ENCODE results near the gene UGT2B15. TPM values are rescaled to one million over a fixed set of nuclear protein-coding genes. Genes with fewer than 3 reads are reported as not detected.

The UGT2B15 gene
- polyA plus RNA-seq, 1 donor (not counting 4 experiments of a cell fraction or from before 2014, with no cell fraction given) = not detected

- H3K27me3 ChIP-seq (ENCODE audit: control insufficient read depth, extremely low read depth, insufficient read depth, low read length) = no peaks in the 10 kb centered on the region
- FAIRE-seq (no peak), DNase-seq (ENCODE audit: low read depth, low spot score) (no peak)
- H4K20me1 ChIP-seq (ENCODE audit: control insufficient read depth, extremely low read depth, insufficient read depth, low read length) = no peaks in the 10 kb centered on the region
- no peaks in the 10 kb centered on the region for H3K36me3 ChIP-seq (ENCODE audit: control insufficient read depth in 2 of 2, extremely low read depth in 1 of 2, insufficient read depth in 2 of 2, low read length in 2 of 2)
- H3K4me3 ChIP-seq (ENCODE audit: control insufficient read depth in 2 of 3, extremely low read depth in 1 of 3, insufficient read depth in 2 of 3, low read depth in 1 of 3, low read length in 3 of 3) = no peak overlapping the region
- TF ChIP-seq, protein P1, sequence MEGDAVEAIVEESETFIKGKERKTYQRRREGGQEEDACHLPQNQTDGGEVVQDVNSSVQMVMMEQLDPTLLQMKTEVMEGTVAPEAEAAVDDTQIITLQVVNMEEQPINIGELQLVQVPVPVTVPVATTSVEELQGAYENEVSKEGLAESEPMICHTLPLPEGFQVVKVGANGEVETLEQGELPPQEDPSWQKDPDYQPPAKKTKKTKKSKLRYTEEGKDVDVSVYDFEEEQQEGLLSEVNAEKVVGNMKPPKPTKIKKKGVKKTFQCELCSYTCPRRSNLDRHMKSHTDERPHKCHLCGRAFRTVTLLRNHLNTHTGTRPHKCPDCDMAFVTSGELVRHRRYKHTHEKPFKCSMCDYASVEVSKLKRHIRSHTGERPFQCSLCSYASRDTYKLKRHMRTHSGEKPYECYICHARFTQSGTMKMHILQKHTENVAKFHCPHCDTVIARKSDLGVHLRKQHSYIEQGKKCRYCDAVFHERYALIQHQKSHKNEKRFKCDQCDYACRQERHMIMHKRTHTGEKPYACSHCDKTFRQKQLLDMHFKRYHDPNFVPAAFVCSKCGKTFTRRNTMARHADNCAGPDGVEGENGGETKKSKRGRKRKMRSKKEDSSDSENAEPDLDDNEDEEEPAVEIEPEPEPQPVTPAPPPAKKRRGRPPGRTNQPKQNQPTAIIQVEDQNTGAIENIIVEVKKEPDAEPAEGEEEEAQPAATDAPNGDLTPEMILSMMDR (optimal IDR thresholded peaks at IDR 0.05 in 1 of 3, IDR thresholded peaks at IDR 0.05 in 1 of 3, conservative IDR thresholded peaks at IDR 0.05 in 1 of 3; ENCODE audit: extremely low read depth in 1 of 3, insufficient read depth in 2 of 3, low read length in 3 of 3) = no peak
- no peak for TF ChIP-seq EZH2 (IDR thresholded peaks at IDR 0.05; ENCODE audit: low read length)
- H3K9ac ChIP-seq (ENCODE audit: control insufficient read depth, extremely low read depth, insufficient read depth, low read length) = no peak overlapping the region
- H3K9me3 ChIP-seq (ENCODE audit: control insufficient read depth, low read depth, low read length) = no peaks in the 10 kb centered on the region
- no peaks in the 10 kb centered on the region for H3K4me1 ChIP-seq (ENCODE audit: control insufficient read depth, extremely low read depth, insufficient read depth, low read length)
- no peak overlapping the region for H3K27ac ChIP-seq (ENCODE audit: control insufficient read depth, insufficient read depth, low read length)
- dilution Hi-C loops (cut with MboI; ENCODE audit: extremely low pct_ligation_motif_present, low sequenced_read_pairs) = no loop called here
- H2AFZ ChIP-seq (ENCODE audit: control insufficient read depth, low read length) = no peak overlapping the region
- no peak overlapping the region for H3K4me2 ChIP-seq (ENCODE audit: control insufficient read depth, extremely low read depth, insufficient read depth, low read depth, low read length)
- H3K9me1 ChIP-seq (ENCODE audit: control insufficient read depth, extremely low read depth, insufficient read depth, low read length) = no peaks in the 10 kb centered on the region
- no peaks in the 10 kb centered on the region for H3K79me2 ChIP-seq (ENCODE audit: control insufficient read depth, insufficient read depth, low read length)
Measured at GRCh38 chr4:68599150-68599549, 71.3 kb downstream of the UGT2B15 start.

DNA sequence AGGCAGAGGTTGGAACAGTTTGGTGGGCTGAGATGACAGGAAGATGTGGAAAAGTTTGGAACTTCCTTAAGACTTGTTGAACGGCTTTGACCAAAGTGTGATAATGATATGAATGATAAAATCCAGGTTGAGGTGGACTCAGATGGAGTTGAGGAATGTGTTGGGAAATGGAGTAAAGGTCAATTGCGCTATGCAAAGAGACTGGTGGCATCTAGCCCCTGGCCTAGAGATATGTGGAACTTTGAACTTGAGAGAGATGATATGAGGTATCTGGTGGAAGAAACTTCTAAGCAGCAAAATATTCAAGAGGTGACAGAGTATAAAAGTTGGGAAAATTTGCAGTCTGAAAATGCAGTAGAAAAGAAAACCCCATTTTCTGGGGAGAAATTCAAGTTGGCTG lies 73.0 kb downstream of the UGT2B15 start:
- Histone ChIP-seq H4K20me1 (ENCODE audit: control insufficient read depth, extremely low read depth, insufficient read depth, low read length) (no peaks in the 10 kb centered on the region), H3K9me3 (ENCODE audit: control insufficient read depth, low read depth, low read length) (no peaks in the 10 kb centered on the region), H2AFZ (ENCODE audit: control insufficient read depth, low read length) (no peak overlapping the region), H3K27ac (ENCODE audit: control insufficient read depth, insufficient read depth, low read length) (no peak overlapping the region), H3K4me2 (ENCODE audit: control insufficient read depth, extremely low read depth, insufficient read depth, low read depth, low read length) (no peak overlapping the region), H3K27me3 (ENCODE audit: control insufficient read depth, extremely low read depth, insufficient read depth, low read length) (no peaks in the 10 kb centered on the region), H3K4me3 (ENCODE audit: control insufficient read depth in 2 of 3, extremely low read depth in 1 of 3, insufficient read depth in 2 of 3, low read depth in 1 of 3, low read length in 3 of 3) (no peak overlapping the region), H3K4me1 (ENCODE audit: control insufficient read depth, extremely low read depth, insufficient read depth, low read length) (no peaks in the 10 kb centered on the region), H3K79me2 (ENCODE audit: control insufficient read depth, insufficient read depth, low read length) (no peaks in the 10 kb centered on the region), H3K9ac (ENCODE audit: control insufficient read depth, extremely low read depth, insufficient read depth, low read length) (no peak overlapping the region), H3K9me1 (ENCODE audit: control insufficient read depth, extremely low read depth, insufficient read depth, low read length) (no peaks in the 10 kb centered on the region), H3K36me3 (ENCODE audit: control insufficient read depth in 2 of 2, extremely low read depth in 1 of 2, insufficient read depth in 2 of 2, low read length in 2 of 2) (no peaks in the 10 kb centered on the region)
- FAIRE-seq (no peak), DNase-seq (ENCODE audit: low read depth, low spot score) (no peak)
- dilution Hi-C loops (cut with MboI; ENCODE audit: extremely low pct_ligation_motif_present, low sequenced_read_pairs) = no loop called here
- TF ChIP-seq EZH2 (IDR thresholded peaks at IDR 0.05; ENCODE audit: low read length) = no peak
- TF ChIP-seq, protein P1 (optimal IDR thresholded peaks at IDR 0.05 in 1 of 3, IDR thresholded peaks at IDR 0.05 in 1 of 3, conservative IDR thresholded peaks at IDR 0.05 in 1 of 3; ENCODE audit: extremely low read depth in 1 of 3, insufficient read depth in 2 of 3, low read length in 3 of 3) = no peak

Other genes starting within 250 kb of the UGT2B15 start
- 1.6 to 2.3 TPM (median 2.0 TPM) in 3 replicates for gene TMPRSS11E, start 223.2 kb downstream of the UGT2B15 start, polyA plus RNA-seq
- gene UGT2B17, start 94.3 kb downstream of the UGT2B15 start, polyA plus RNA-seq = 0.05 TPM in 2 of 3 replicates, not detected in the other
- gene UGT2B10, start 145.3 kb upstream of the UGT2B15 start, polyA plus RNA-seq = not detected in 3 replicates